GM12878 (cell line): Measurements from ENCODE around the gene MBNL1. TPM values are rescaled to one million over a fixed set of nuclear protein-coding genes. Genes with fewer than 3 reads are reported as not detected.

Experiments used
- ATAC-seq: fragments of 200-7000 bp; cut with Tn5 transposase; 3 replicates; pipeline ENCODE4 v1.9.1; 2020; ENCODE audit warnings: mild to moderate bottlenecking, moderate library complexity
- BruUV-seq: library from RNA; stranded (reverse); fragments of 400-500 nt; replicated peaks from 2 replicates; lab custom pipeline; 2021; lab: Mats Ljungman, UMichigan
- CTCF ChIA-PET: fragments of 300-600 bp; sonication (Branson Sonifier 250); formaldehyde crosslinking; extraction: SDS; loops from one replicate; lab custom pipeline; 2021; ENCODE audit warnings: inconsistent platforms; lab: Yijun Ruan, JAX
- POLR2A ChIA-PET: fragments of 350-600 bp; formaldehyde crosslinking; extraction: SDS; loops from one replicate; lab custom pipeline; 2021; ENCODE audit warnings: inconsistent platforms; lab: Charles Lee
- RAD21 ChIA-PET: fragments of 300-600 bp; sonication (Branson Sonifier 250); formaldehyde crosslinking; loops from one replicate; lab custom pipeline; 2023; ENCODE audit warnings: antibody characterized with exemption; ENCODE audit not compliant: unreplicated experiment; lab: Charles Lee
- SMC1A ChIA-PET: fragments of 300-600 bp; sonication (Branson Sonifier 250); formaldehyde crosslinking; loops from one replicate; lab custom pipeline; 2023; ENCODE audit not compliant: unreplicated experiment, uncharacterized antibody; lab: Charles Lee
- DNase-seq: peaks from one replicate; pipeline ENCODE4 v3.0.0-alpha.2; 2011; ENCODE audit warnings: low read depth, low spot score
- FAIRE-seq: peaks from 3 replicates; lab custom pipeline; 2011; peaks lifted over from hg19 to GRCh38; lab: Jason Lieb, UNC
- H2AFZ ChIP-seq: 2 replicates; pipeline ENCODE4 v1.6.0; 2011; ENCODE audit warnings: low read depth, low read length, control low read depth; ENCODE audit not compliant: control insufficient read depth
- H3K27ac ChIP-seq: 2 replicates; pipeline ENCODE4 v1.5.1; 2011; ENCODE audit warnings: control low read depth; ENCODE audit not compliant: control insufficient read depth, insufficient read depth
- H3K27me3 ChIP-seq, 2 experiments: replicated peaks in 1 of 2; 2 replicates each; pipeline versions ENCODE4 v1.6.0 to v1.6.1; 2011; ENCODE audit warnings: low read length in 1 of 2; ENCODE audit not compliant: control insufficient read depth in 2 of 2, insufficient read depth in 2 of 2
- H3K36me3 ChIP-seq, 2 experiments: 2 replicates each; pipeline ENCODE4 v1.5.1; 2011; ENCODE audit warnings: low read length in 1 of 2; ENCODE audit not compliant: control insufficient read depth in 2 of 2, insufficient read depth in 2 of 2
- H3K4me1 ChIP-seq: 2 replicates; pipeline ENCODE4 v1.6.1; 2011; ENCODE audit warnings: mild to moderate bottlenecking, low read length, moderate library complexity, mixed read lengths; ENCODE audit not compliant: control insufficient read depth, insufficient read depth
- H3K4me2 ChIP-seq: 2 replicates; pipeline ENCODE4 v1.6.0; 2011; ENCODE audit warnings: control low read depth; ENCODE audit not compliant: control insufficient read depth, insufficient read depth
- H3K4me3 ChIP-seq: fragments of 200-600 bp; sonication (generic); 2 replicates; pipeline ENCODE4 v1.5.1; 2016
- H3K79me2 ChIP-seq: 2 replicates; pipeline ENCODE4 v1.6.0; 2011; ENCODE audit warnings: low read length; ENCODE audit not compliant: control insufficient read depth, insufficient read depth
- H3K9ac ChIP-seq: 2 replicates; pipeline ENCODE4 v1.8.0; 2011; ENCODE audit warnings: low read length, control low read depth, mixed read lengths; ENCODE audit not compliant: control insufficient read depth, insufficient read depth
- H3K9me3 ChIP-seq: replicated peaks from 3 replicates; pipeline ENCODE4 v1.5.1; 2011; ENCODE audit warnings: mild to moderate bottlenecking, low read length; ENCODE audit not compliant: control insufficient read depth, insufficient read depth
- H4K20me1 ChIP-seq: 2 replicates; pipeline ENCODE4 v1.6.0; 2011; ENCODE audit not compliant: control insufficient read depth, insufficient read depth
- CEBPB ChIP-seq, 2 experiments: fragments of 150-350 bp in 1 of 2; IDR thresholded peaks; 2 replicates each; pipeline ENCODE4 v1.6.1; 2012 to 2014; ENCODE audit warnings: low read depth in 2 of 2, low read length in 2 of 2, borderline replicate concordance in 1 of 2, inconsistent platforms in 1 of 2
- HCFC1 ChIP-seq: fragments of 150-350 bp; IDR thresholded peaks from 2 replicates; pipeline ENCODE4 v1.6.1; 2014; ENCODE audit warnings: low read length
- ZNF217 ChIP-seq: fragments of 450-650 bp; IDR thresholded peaks from 2 replicates; pipeline ENCODE4 v1.6.1; 2017; ENCODE audit warnings: antibody characterized with exemption, mild to moderate bottlenecking
- ZNF274 ChIP-seq: IDR thresholded peaks from one replicate; pipeline ENCODE4 v1.8.0; 2011; ENCODE audit not compliant: insufficient read length, insufficient read depth
- WGBS: methylation state at CpG from one replicate; pipeline ENCODE4 v1.1.6; 2016; ENCODE audit warnings: low lambda C conversion rate; ENCODE audit not compliant: insufficient replicate concordance, insufficient coverage; ENCODE audit errors: missing lambda C conversion rate; 5-methylcytosine and 5-hydroxymethylcytosine counted together
- in situ Hi-C: fragments of 300-500 bp; cut with MboI; formaldehyde crosslinking; loops from 9 replicates; pipeline ENCODE4 v1.14.3; 2018; ENCODE audit warnings: mixed read lengths
- intact Hi-C: fragments of 100-400 bp; cut with micrococcal nuclease; formaldehyde crosslinking; loops from one replicate; pipeline ENCODE4 v1.14.2; 2022; ENCODE audit not compliant: unreplicated experiment
- polyA plus RNA-seq, 11 experiments: library from polyadenylated mRNA; depleted of rRNA in 4 of 11; unstranded in 6 of 11; stranded (reverse) in 5 of 11; fragments of >200 nt; fragmentation: Nextera tagmentation in 4 of 11; fragmentation: Illumina TruSeq in 1 of 11; extraction: Ambion mirVana in 4 of 11; extraction: Trizol in 1 of 11; gene quantifications; 1 replicate in 1 of 11; 2 replicates in 10 of 11; pipeline versions ENCODE4 v1.2.1 to v1.2.3, GENCODE V29; 2011 to 2016; ENCODE audit warnings: inconsistent platforms in 2 of 11, missing spikeins in 2 of 11, low read depth in 1 of 11
- total RNA-seq, 4 experiments: library from RNA; depleted of rRNA in 3 of 4; stranded (reverse); fragments of >200 nt in 3 of 4; fragmentation: Illumina TruSeq in 1 of 4; extraction: Trizol in 1 of 4; gene quantifications; 2 replicates each; pipeline versions ENCODE4 v1.2.1 to v1.2.3, GENCODE V29; 2013 to 2021
- TF ChIP-seq, protein P1 (sequence below): fragments of 450-650 bp; IDR thresholded peaks from 2 replicates; pipeline ENCODE4 v1.6.1; 2016; ENCODE audit warnings: mild to moderate bottlenecking

MBNL1 gene
- total and polyA plus RNA-seq, 10 of the 15 experiments (the other 5 are each of a cell fraction or from before 2014, with no cell fraction given), result 59.6 to 337 (median 143) TPM

- DNase-seq (no peak), ATAC-seq (no peak), FAIRE-seq (no peak)
- ChIA-PET POLR2A (interaction anchor here (0.6 to 1.7 kb wide), 5 partner anchors 12 to 106 kb away, joined by 3 to 4 read pairs (median 3); no protein-coding TSS in a partner anchor), RAD21 (interaction anchor here (1.3 to 2.4 kb wide), 6 partner anchors 11 to 182 kb away, joined by 3 to 12 read pairs (median 4); partner anchors contain the start of gene MBNL1), CTCF (interaction anchor here (1.0 to 3.1 kb wide), 2 partner anchors 11 to 68 kb away, joined by 5 to 21 read pairs; no protein-coding TSS in a partner anchor), SMC1A (interaction anchor here (1.1 to 4.6 kb wide), 10 partner anchors 12 to 101 kb away, joined by 3 to 55 read pairs (median 8); no protein-coding TSS in a partner anchor)
- WGBS, result 50% methylated on average over 3 of the region's 3 CpGs
- TF ChIP-seq HCFC1, result no peak
- TF ChIP-seq CEBPB (IDR thresholded peaks at IDR 0.05; ENCODE audit: borderline replicate concordance in 1 of 2, low read depth in 2 of 2, low read length in 2 of 2), result no peak
- no peak for TF ChIP-seq ZNF274
- 0 out of 2 replicates have a peak, but pooled peaks have one; percentile 4 for TF ChIP-seq ZNF217
- TF ChIP-seq, protein P1, sequence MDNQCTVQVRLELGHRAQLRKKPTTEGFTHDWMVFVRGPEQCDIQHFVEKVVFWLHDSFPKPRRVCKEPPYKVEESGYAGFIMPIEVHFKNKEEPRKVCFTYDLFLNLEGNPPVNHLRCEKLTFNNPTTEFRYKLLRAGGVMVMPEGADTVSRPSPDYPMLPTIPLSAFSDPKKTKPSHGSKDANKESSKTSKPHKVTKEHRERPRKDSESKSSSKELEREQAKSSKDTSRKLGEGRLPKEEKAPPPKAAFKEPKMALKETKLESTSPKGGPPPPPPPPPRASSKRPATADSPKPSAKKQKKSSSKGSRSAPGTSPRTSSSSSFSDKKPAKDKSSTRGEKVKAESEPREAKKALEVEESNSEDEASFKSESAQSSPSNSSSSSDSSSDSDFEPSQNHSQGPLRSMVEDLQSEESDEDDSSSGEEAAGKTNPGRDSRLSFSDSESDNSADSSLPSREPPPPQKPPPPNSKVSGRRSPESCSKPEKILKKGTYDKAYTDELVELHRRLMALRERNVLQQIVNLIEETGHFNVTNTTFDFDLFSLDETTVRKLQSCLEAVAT, result no peak
- Histone ChIP-seq H3K9ac (no peak overlapping the region), H4K20me1 (no peaks in the 10 kb centered on the region), H3K27me3 (no peaks in the 10 kb centered on the region), H3K4me2 (peak overlapping the region; percentile 44; the same call in 1 of the 2 replicates), H3K4me1 (peaks cover 26% of the 10 kb centered on the region), H3K4me3 (no peak overlapping the region), H3K79me2 (peaks cover 92% of the 10 kb centered on the region), H3K27ac (peak overlapping the region; percentile 90), H3K36me3 (peaks cover 1 to 11% of the 10 kb centered on the region in 2 experiments; a peak in 2 of 4 replicates), H3K9me3 (peaks cover 14% of the 10 kb centered on the region), H2AFZ (no peak overlapping the region)
- in situ Hi-C loops, result no loop called here
- intact Hi-C loops, result loop anchor here (10.0 kb wide), 1 partner anchor 301 kb away; no protein-coding TSS in a partner anchor
- no TSS peak for BruUV-seq
Observed at GRCh38 chr3:152375546-152375945, 106.8 kb downstream of the MBNL1 start.
